NCI-H2227 (cell line): ENCODE results near the gene SHFL.

Source experiments
- DNase-seq: peaks from one replicate; lab custom pipeline; 2025; ENCODE audit not compliant: unreplicated experiment; lab: John Stamatoyannopoulos, UW

SHFL gene

DNA sequence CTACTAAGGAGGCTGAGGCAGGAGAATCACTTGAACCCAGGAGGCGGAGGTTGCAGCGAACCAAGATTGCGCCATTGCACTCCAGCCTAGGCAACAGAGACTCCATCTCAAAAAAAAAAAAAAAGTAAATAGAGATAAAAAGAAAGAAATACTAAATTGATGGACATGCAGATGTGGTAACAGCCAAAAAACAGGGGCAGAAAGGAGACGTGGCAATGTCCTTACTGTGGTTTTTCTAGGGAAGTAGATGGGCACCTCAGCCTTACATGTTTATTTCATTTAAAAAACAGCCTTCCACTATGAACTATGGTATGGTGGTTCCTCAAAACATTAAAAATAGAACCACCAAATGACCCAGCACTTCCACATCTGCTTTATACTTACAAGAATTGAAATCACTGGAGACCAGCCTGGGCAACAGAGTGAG lies 40.1 kb downstream of the SHFL start:
- DNase-seq = no peak

DNA sequence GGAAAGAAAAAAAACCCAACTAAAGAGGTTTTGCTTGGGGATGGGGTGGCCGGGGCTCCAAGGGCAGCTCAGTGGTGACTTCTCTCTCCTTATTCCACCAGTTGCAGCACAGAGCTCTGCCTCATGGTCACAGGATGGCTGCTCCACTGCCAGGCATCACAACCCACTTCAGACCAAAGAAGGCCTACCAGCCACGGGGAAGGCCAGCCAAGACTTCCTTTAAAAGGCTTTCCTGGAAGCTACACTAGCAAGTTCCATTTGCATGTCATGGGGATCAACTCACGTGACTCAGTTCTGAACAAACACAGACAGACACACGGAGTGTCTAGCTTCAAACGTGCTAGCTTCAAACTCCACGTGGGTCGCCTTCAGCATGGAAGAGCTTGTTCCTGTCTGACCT lies 46.8 kb downstream of the SHFL start:
- no peak for DNase-seq

DNA sequence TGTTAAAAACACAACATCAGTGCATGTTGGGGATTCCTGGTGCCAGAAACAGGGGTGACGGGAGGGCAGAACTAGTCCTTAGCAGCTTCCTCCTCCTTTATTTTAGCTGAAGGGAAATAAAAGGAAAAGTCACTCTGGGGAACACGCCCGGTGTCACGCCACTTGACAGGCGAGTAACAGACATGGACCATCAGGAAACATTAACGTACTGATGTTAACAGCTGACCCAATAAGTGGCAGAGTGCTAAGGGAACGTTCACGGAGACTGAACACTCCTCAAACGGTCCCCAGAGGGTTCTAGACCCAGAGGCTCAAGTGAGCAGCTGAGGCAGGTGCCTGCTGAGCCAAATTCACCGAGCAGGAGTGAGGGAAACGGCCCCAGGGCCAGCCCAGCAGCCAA lies 47.5 kb downstream of the SHFL start:
- DNase-seq = no peak

DNA sequence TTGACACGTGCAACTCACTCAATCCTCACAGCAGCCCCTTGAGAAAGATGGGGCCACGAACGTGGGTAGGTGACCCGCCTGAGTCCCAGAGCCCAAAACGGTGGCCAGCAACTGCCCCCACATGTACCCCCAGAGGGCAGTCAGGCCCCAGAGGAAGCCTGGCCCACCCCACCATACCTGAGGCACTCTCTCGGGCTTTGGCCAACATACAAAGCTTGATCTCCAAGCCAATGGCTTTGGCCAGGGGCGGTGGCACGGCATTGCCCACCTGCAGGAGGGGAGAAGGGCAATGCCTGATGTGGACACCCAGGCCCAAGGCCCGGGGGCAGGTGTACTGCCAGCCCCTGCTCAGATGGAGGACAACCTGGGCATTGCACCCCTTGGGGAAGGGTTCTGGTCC lies 47.9 kb downstream of the SHFL start:
- DNase-seq = no peak

DNA sequence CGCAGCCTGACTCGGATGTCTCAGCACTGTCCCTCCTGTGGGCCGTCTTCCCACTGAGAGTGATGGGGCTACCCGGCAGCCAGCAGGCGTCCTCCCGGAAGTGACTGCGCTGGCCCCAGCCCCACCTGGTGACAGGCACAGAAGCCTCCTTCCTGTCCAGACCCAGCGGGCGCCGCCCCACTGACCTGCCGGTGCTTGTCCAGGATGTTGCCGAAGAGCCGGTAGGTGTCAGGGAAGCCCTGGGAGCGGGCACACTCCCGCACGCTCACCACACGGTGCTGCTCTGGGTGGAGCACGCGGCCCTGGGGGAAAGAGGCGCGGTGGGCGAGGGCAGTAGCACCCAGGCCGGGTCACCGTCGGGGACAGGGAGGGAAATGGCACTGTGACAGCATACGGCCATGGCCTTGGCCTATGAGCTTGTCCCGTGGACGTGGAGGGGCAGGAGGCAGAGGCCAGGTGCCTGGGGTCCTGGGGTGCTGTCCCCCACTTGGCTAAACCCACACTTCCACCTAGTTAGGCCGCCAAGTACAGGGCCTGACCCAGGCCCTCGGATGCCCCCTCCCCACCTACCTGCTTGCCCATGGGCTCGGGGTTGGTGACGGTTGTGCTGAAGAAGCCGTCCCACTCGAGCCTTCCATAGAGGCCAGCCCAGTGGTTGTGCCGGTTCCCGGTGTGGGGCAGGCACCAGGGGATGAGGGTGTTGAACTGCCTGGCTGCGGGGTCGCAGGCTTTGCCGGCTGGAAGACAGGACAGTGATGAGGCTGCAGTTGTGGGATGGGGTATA lies 49.6 kb downstream of the SHFL start:
- no peak for DNase-seq

DNA sequence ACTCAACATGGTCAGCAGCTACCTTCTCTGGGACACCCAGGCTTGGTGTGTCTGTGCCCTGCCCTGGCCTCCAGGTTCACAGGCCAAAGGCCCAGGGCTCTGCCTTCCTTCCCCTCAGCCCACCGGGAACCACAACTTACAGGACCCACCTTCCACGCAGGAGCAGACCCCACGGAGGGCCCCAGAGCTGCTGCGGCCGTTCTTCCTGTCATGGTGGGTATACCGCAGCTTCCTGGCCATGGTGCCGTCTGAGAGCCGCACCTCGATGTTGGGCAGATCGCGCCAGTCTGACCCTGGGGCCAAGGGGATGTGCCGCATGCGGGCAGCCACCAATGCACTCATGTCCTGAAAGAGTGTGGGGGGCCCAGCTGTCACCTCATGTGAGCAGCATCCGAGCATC lies 50.8 kb downstream of the SHFL start:
- DNase-seq = no peak

DNA sequence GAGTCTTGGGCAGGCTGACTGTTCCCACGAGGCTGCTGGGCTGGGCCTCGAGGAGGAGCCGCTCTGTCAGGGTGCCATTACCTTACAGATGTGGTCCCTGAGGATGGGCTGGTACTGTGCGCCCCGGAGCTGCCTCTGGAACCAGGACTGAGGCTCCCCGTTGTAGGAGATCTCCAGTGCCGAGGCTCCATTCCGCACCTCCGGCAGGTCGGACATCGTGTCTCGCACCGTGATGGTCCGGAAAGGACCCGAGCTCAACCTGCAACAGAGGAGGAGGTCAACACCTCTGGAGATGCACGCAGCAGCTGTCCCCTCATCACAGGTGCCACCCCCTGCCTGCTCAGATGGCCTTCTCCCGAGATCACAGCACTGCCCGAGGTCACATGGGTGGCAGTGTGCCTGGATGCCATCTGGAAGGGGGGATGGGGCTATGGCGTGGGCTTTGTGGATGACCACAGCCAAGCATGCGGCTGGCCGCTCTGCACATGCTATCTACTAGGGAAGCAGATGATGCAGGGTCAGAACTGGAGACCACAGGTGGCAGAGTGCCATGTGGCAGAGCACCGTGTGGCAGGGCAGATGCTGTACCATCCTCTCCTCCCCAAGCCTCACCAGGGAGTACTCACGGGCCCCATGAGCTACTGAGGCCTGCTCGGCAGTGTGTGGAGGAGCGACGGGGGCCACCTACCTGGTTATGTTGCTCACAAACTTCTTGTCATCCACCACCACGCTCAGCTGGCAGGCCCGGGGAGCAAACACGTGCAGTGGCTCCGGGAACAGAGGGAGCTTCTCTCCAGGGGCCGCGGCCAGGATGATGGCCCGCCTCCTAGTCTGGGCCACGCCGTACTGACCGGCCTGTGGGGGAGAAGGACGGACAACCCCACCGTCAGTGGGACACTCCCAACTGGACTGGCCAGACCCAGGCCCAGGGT lies 51.9 kb downstream of the SHFL start:
- DNase-seq = no peak

DNA sequence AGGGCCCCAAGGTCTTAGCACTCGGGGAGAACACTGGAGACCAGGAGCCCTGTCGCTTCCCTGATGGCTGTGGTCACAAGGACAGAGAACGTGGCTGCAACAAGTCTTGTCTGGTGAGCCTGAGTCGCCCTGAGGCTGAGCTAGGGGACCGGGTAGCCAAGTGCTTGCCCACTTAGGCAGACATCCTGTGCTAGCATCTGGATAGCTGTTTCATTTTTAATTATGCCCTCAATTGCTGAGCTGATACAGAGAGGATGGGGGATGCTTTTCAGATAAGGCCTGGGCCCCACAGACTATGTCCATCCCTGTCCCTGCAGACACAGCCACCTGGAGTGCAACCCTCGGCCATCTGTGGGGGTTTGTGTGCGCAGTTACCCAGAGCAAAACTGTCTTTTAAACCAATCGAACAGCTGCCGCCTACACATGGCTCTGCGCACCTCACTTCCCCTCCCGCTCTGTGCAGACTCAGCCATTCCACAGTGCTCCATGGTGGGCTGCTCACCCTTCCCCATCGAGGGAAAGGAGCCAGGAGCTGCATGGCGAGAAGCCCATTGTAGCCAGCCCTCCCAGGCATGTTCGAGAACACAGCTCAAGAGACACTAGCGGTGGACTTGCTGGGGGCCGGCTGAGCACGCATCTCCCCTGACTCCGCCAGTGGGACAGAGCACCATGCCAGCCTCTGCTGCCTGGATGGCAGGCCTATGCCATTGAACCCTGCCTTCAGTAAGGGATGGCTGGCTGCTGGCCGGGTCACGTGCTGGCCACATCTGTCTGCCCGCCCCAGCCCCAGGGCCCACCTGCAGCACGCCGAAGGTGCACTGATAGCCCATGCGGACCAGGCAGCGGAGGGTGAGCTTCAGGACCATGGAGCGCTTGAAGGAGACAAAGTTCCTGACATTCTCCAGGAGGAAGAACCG lies 53.0 kb downstream of the SHFL start:
- no peak for DNase-seq

DNA sequence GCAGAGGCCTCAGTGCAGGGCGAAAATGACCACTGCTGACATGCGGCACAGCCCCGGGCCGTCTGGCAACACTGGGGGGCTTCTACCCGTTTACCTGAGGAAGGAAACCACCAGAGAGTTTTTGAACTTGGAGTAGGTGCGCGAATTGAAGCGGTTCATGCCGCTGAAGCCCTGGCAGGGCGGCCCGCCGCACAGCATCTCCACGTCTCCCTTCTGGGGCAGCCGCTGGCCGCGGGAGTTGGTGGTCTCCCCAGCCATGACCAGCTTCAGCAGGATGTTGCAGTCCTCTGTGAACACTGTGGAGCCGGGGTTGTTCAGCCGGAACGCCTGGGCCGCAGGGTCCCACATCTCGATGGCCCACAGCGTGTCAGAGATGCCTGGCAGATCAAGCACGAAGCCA lies 53.8 kb downstream of the SHFL start:
- no peak for DNase-seq

DNA sequence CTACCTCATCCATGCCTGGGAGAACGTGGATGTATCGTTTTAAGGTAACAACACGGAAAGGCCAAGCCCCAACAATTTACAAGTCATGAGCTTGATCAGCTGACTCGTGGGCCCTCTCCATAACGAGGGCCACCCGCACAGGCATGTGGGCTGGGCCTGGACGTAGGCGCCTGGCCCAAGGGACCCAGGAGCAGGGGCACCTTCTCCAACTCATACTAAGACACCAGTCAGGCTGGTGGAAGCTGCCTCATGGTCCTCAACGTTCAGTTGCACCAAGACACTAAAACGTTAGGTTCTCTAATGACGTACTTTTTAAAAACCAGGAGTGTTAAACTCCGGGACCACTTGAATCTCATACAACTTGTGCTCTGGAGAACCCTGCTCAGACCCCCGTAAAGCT lies 55.4 kb downstream of the SHFL start:
- DNase-seq = no peak

DNA sequence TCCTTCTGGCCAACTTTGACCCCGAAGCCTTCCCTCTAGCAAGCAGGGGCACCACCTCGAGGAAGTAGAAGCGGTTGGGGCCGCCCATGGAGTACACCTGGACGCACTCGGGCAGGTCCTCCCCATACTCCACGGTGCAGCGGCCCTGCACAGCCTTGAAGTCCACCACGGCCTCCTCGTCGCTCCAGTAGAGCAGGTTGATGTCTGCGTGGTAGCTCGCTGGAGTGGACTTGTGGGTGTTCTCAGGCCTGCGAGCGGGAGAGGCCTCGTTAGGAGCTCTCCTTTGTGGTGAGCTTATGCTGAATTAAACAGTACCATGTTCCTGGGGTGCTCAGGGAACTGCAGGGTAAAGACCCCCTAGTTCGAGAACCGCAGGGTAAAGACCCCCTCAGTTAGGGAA lies 55.9 kb downstream of the SHFL start:
- DNase-seq = no peak
